Chondrocyte (in vitro differentiated cells): ENCODE results near the gene ARHGAP6. TPM values are rescaled to one million over a fixed set of nuclear protein-coding genes. Genes with fewer than 3 reads are reported as not detected.

Experiments used
- DNase-seq: peaks from one replicate; pipeline ENCODE4 v3.0.0; 2021; ENCODE audit warnings: mixed read lengths, low spot score
- H3K27ac Mint-ChIP-seq: one replicate; pipeline ENCODE4 v1.8.0; 2021; ENCODE audit warnings: mild to moderate bottlenecking, moderate library complexity, mixed read lengths; ENCODE audit not compliant: unreplicated experiment
- H3K27me3 Mint-ChIP-seq: 2 replicates; pipeline ENCODE4 v1.8.0; 2021; ENCODE audit warnings: low read depth, mixed read lengths
- H3K36me3 Mint-ChIP-seq: 2 replicates; pipeline ENCODE4 v1.8.0; 2021; ENCODE audit warnings: low read depth, mixed read lengths
- H3K4me1 Mint-ChIP-seq: 2 replicates; pipeline ENCODE4 v1.8.0; 2021; ENCODE audit warnings: low read depth, mild to moderate bottlenecking, mixed read lengths
- H3K4me3 Mint-ChIP-seq: one replicate; pipeline ENCODE4 v1.8.0; 2021; ENCODE audit warnings: mild to moderate bottlenecking, moderate library complexity, mixed read lengths; ENCODE audit not compliant: unreplicated experiment
- H3K9me3 Mint-ChIP-seq: 2 replicates; pipeline ENCODE4 v1.8.0; 2021; ENCODE audit warnings: low read depth, mixed read lengths
- CTCF ChIP-seq: fragments of 200-600 bp; sonication (generic); IDR thresholded peaks from 2 replicates; pipeline ENCODE4 v1.5.0; 2021; ENCODE audit warnings: antibody characterized with exemption, mild to moderate bottlenecking, moderate library complexity
- total RNA-seq: library from RNA; stranded (reverse); gene quantifications from 3 replicates; pipeline ENCODE4 v1.2.1, GENCODE V29; 2021

ARHGAP6 gene
- total RNA-seq, 1 donor from 2014 or later: 1.5 TPM

GRCh38 chrX:11439846-11440245 is 225.9 kb downstream of the ARHGAP6 start:
- no peak overlapping the region for H3K4me3 Mint-ChIP-seq
- DNase-seq: no peak
- no peak overlapping the region for H3K27ac Mint-ChIP-seq
- H3K27me3 Mint-ChIP-seq: no peaks in the 10 kb centered on the region
- no peaks in the 10 kb centered on the region for H3K36me3 Mint-ChIP-seq
- peaks cover 29% of the 10 kb centered on the region for H3K4me1 Mint-ChIP-seq
- peaks cover 9% of the 10 kb centered on the region for H3K9me3 Mint-ChIP-seq
- no peak for TF ChIP-seq CTCF

GRCh38 chrX:11438767-11439166 is 227.0 kb downstream of the ARHGAP6 start:
- H3K27ac Mint-ChIP-seq: peak overlapping the region; percentile 80
- no peaks in the 10 kb centered on the region for H3K27me3 Mint-ChIP-seq
- H3K36me3 Mint-ChIP-seq: no peaks in the 10 kb centered on the region
- H3K4me1 Mint-ChIP-seq: peaks cover 29% of the 10 kb centered on the region
- peak overlapping the region; percentile 5 for H3K4me3 Mint-ChIP-seq
- TF ChIP-seq CTCF: no peak
- DNase-seq: no peak
- H3K9me3 Mint-ChIP-seq: peaks cover 6% of the 10 kb centered on the region

GRCh38 chrX:11438380-11438723 is 227.4 kb downstream of the ARHGAP6 start:
- TF ChIP-seq CTCF: no peak
- Mint-ChIP-seq H3K27ac (peak overlapping the region; percentile 80), H3K36me3 (no peaks in the 10 kb centered on the region), H3K4me3 (peak overlapping the region; percentile 5), H3K9me3 (peaks cover 6% of the 10 kb centered on the region), H3K27me3 (no peaks in the 10 kb centered on the region), H3K4me1 (peaks cover 29% of the 10 kb centered on the region)
- no peak for DNase-seq

- peak overlapping the region; percentile 80 for H3K27ac Mint-ChIP-seq
- no peak for TF ChIP-seq CTCF
- H3K9me3 Mint-ChIP-seq: peaks cover 6% of the 10 kb centered on the region
Measured at GRCh38 chrX:11437642-11438379, 227.9 kb downstream of the ARHGAP6 start.

GRCh38 chrX:11435568-11435967 is 230.2 kb downstream of the ARHGAP6 start:
- no peak for DNase-seq
- Mint-ChIP-seq H3K4me1 (peaks cover 32% of the 10 kb centered on the region), H3K36me3 (no peaks in the 10 kb centered on the region), H3K27me3 (no peaks in the 10 kb centered on the region), H3K9me3 (peaks cover 6% of the 10 kb centered on the region), H3K4me3 (no peak overlapping the region), H3K27ac (no peak overlapping the region)
- TF ChIP-seq CTCF: no peak

More at GRCh38 chrX:11437642-11438379, 227.9 kb downstream of the ARHGAP6 start:
- H3K4me3 Mint-ChIP-seq: peak overlapping the region; percentile 37
- H3K4me1 Mint-ChIP-seq: peaks cover 29% of the 10 kb centered on the region
- H3K36me3 Mint-ChIP-seq: no peaks in the 10 kb centered on the region
- no peaks in the 10 kb centered on the region for H3K27me3 Mint-ChIP-seq
- DNase-seq: no peak
